NCI-H2081 (cell line): ENCODE data around the gene PLAC1.

Experiments used
- DNase-seq, 2 experiments: peaks; one replicate each; lab custom pipeline; 2025; lab: John Stamatoyannopoulos, UW

Gene PLAC1

GRCh38 chrX:134543288-134543687 is 115.0 kb downstream of the PLAC1 start:
- no peak for DNase-seq

- DNase-seq: peak; percentile 69 to 83
Measured at GRCh38 chrX:134542485-134542884, 115.8 kb downstream of the PLAC1 start.

- no peak for DNase-seq
Measured at GRCh38 chrX:134541906-134542305, 116.4 kb downstream of the PLAC1 start.

GRCh38 chrX:134538316-134538715 is 120.0 kb downstream of the PLAC1 start:
- no peak for DNase-seq

GRCh38 chrX:134537179-134537955 is 120.9 kb downstream of the PLAC1 start:
- no peak for DNase-seq

- no peak for DNase-seq
Measured at GRCh38 chrX:134533952-134534351, 124.3 kb downstream of the PLAC1 start.

- DNase-seq: no peak
Measured at GRCh38 chrX:134533352-134533751, 124.9 kb downstream of the PLAC1 start.

- no peak for DNase-seq
Measured at GRCh38 chrX:134530845-134531244, 127.4 kb downstream of the PLAC1 start.

- DNase-seq: no peak
Measured at GRCh38 chrX:134529481-134529880, 128.8 kb downstream of the PLAC1 start.

GRCh38 chrX:134528960-134529359 is 129.3 kb downstream of the PLAC1 start:
- DNase-seq: no peak

- no peak for DNase-seq
Measured at GRCh38 chrX:134526399-134526798, 131.9 kb downstream of the PLAC1 start.

- no peak for DNase-seq
Measured at GRCh38 chrX:134525086-134525792, 133.0 kb downstream of the PLAC1 start.

- no peak for DNase-seq
Measured at GRCh38 chrX:134524181-134524580, 134.1 kb downstream of the PLAC1 start.

GRCh38 chrX:134520860-134521390 is 137.3 kb downstream of the PLAC1 start:
- DNase-seq: peak; percentile 30 to 62
